Measurements from ENCODE around the gene LIX1. TPM values are rescaled to one million over a fixed set of nuclear protein-coding genes. Genes with fewer than 3 reads are reported as not detected.
"Not testable (repeated sequence)": the region's sequence is repeated elsewhere in the genome, so short reads cannot be mapped to it uniquely, and the experiment has no call there.

LIX1 gene
- total RNA-seq, result not detected

GRCh38 chr5:97142521-97143254 is at the start of gene LIX1:
Gene LIX1 (minus strand): TSS chr5:97142611. CDS start chr5:97142576, 35 bp downstream.
- peak; percentile 38 for ATAC-seq

GRCh38 chr5:97191893-97192292 is 49.5 kb upstream of the LIX1 start:
- ATAC-seq, result no peak

- ATAC-seq, result not testable (repeated sequence)
Observed at GRCh38 chr5:97189523-97189922, 47.1 kb upstream of the LIX1 start.

GRCh38 chr5:97183930-97184213 is 41.5 kb upstream of the LIX1 start:
- ATAC-seq, result no peak

- peak; percentile 96 for ATAC-seq
Observed at GRCh38 chr5:97183100-97183929, 40.9 kb upstream of the LIX1 start, which contains the start of gene RIOK2. Gene RIOK2 (minus strand): TSS chr5:97183247. CDS start chr5:97183191, 56 bp downstream.

GRCh38 chr5:97182571-97183099 is 40.2 kb upstream of the LIX1 start:
- no peak for ATAC-seq

- ATAC-seq, result no peak
Observed at GRCh38 chr5:97181856-97182545, 39.6 kb upstream of the LIX1 start.

GRCh38 chr5:97179457-97179856 is 37.0 kb upstream of the LIX1 start:
- not testable (repeated sequence) for ATAC-seq

- no peak for ATAC-seq
Observed at GRCh38 chr5:97172227-97172626, 29.8 kb upstream of the LIX1 start.

- ATAC-seq, result no peak
Observed at GRCh38 chr5:97171703-97172102, 29.3 kb upstream of the LIX1 start.

GRCh38 chr5:97167435-97167834 is 25.0 kb upstream of the LIX1 start:
- ATAC-seq, result no peak

- no peak for ATAC-seq
Observed at GRCh38 chr5:97165726-97166125, 23.3 kb upstream of the LIX1 start.

GRCh38 chr5:97164846-97165245 is 22.4 kb upstream of the LIX1 start:
- peak; percentile 60 for ATAC-seq

GRCh38 chr5:97163790-97164285 is 21.4 kb upstream of the LIX1 start:
- no peak for ATAC-seq

GRCh38 chr5:97163360-97163764 is 21.0 kb upstream of the LIX1 start:
- no peak for ATAC-seq

- peak; percentile 72 for ATAC-seq
Observed at GRCh38 chr5:97162045-97162444, 19.6 kb upstream of the LIX1 start.

- ATAC-seq, result no peak
Observed at GRCh38 chr5:97157689-97158088, 15.3 kb upstream of the LIX1 start.

GRCh38 chr5:97151370-97151769 is 9.0 kb upstream of the LIX1 start:
- ATAC-seq, result no peak

- ATAC-seq, result no peak
Observed at GRCh38 chr5:97150401-97150800, 8.0 kb upstream of the LIX1 start.

GRCh38 chr5:97149709-97150108 is 7.3 kb upstream of the LIX1 start:
- no peak for ATAC-seq

- no peak for ATAC-seq
Observed at GRCh38 chr5:97148288-97148687, 5.9 kb upstream of the LIX1 start.

- ATAC-seq, result peak; percentile 81
Observed at GRCh38 chr5:97143704-97144103, 1.3 kb upstream of the LIX1 start.

- no peak for ATAC-seq
Observed at GRCh38 chr5:97141539-97141938, 872 bp downstream of the LIX1 start.
